ENCODE measurements around the gene LHPP. TPM values are rescaled to one million over a fixed set of nuclear protein-coding genes. Genes with fewer than 3 reads are reported as not detected.
"Not testable (repeated sequence)": the region's sequence is repeated elsewhere in the genome, so short reads cannot be mapped to it uniquely, and the experiment has no call there.

The LHPP gene
- total RNA-seq, 1 experiment from 2014 or later, result 3.7 TPM

DNA sequence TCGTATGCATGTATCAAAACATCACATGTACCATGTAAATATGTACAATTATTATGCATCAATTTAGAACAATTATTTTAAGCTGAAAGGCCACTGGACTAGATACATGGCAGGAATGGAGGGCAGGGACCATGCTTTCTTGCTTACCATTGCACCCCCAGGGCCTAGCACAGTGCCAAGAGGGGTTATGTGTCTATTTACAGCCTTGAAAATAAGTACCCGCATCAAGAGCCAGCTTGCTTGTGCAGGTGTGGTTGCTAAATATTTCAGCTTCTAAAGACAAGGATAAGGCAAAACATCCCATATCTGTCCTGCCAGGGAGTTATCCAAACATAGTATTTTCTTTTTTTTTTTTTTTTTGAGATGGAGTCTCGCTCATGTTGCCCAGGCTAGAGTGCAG lies 28.2 kb upstream of the LHPP start:
- Mint-ChIP-seq H3K27ac (ENCODE audit: low read depth, unreplicated experiment) (no peak overlapping the region), H3K36me3 (ENCODE audit: insufficient read depth, unreplicated experiment) (no peaks in the 10 kb centered on the region), H3K4me3 (ENCODE audit: unreplicated experiment) (no peak overlapping the region), H3K9me3 (ENCODE audit: unreplicated experiment) (no peaks in the 10 kb centered on the region), H3K4me1 (ENCODE audit: insufficient read depth, unreplicated experiment) (peaks cover 3% of the 10 kb centered on the region), H3K27me3 (ENCODE audit: insufficient read depth, unreplicated experiment) (peaks cover 3% of the 10 kb centered on the region)
- DNase-seq (ENCODE audit: unreplicated experiment), result no peak
- intact Hi-C loops (cut with micrococcal nuclease), result no loop called here
- ChIA-PET POLR2A (no interaction called here), CTCF (interaction anchor here (0.6 to 1.5 kb wide), 3 partner anchors 16 to 410 kb away, joined by 3 to 5 read pairs (median 3); no protein-coding TSS in a partner anchor)
- BruUV-seq (replicated peaks), result no TSS peak
- TF ChIP-seq, protein P1, sequence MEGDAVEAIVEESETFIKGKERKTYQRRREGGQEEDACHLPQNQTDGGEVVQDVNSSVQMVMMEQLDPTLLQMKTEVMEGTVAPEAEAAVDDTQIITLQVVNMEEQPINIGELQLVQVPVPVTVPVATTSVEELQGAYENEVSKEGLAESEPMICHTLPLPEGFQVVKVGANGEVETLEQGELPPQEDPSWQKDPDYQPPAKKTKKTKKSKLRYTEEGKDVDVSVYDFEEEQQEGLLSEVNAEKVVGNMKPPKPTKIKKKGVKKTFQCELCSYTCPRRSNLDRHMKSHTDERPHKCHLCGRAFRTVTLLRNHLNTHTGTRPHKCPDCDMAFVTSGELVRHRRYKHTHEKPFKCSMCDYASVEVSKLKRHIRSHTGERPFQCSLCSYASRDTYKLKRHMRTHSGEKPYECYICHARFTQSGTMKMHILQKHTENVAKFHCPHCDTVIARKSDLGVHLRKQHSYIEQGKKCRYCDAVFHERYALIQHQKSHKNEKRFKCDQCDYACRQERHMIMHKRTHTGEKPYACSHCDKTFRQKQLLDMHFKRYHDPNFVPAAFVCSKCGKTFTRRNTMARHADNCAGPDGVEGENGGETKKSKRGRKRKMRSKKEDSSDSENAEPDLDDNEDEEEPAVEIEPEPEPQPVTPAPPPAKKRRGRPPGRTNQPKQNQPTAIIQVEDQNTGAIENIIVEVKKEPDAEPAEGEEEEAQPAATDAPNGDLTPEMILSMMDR (IDR thresholded peaks at IDR 0.05; ENCODE audit: unreplicated experiment), result no peak

DNA sequence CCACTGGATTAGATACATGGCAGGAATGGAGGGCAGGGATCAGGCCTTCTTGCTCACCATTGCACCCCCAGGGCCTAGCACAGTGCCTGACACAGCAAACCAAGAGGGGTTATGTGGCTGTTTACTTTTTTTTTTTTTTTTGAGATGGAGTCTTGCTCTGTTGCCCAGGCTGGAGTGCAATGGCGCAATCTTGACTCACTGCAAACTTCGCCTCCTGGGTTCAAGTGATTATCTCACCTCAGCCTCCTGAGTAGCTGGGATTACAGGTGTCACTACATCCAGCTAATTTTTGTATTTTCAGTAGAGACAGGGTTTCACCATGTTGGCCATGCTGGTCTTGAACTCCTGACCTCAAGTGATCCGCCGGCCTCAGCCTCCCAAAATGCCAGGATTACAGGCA lies 25.9 kb upstream of the LHPP start:
- H3K27me3 Mint-ChIP-seq (ENCODE audit: insufficient read depth, unreplicated experiment); BruUV-seq (replicated peaks); H3K27ac Mint-ChIP-seq (ENCODE audit: low read depth, unreplicated experiment); H3K36me3 Mint-ChIP-seq (ENCODE audit: insufficient read depth, unreplicated experiment); H3K9me3 Mint-ChIP-seq (ENCODE audit: unreplicated experiment); H3K4me3 Mint-ChIP-seq (ENCODE audit: unreplicated experiment); intact Hi-C loops (cut with micrococcal nuclease); H3K4me1 Mint-ChIP-seq (ENCODE audit: insufficient read depth, unreplicated experiment); DNase-seq (ENCODE audit: unreplicated experiment): not testable (repeated sequence)
- ChIA-PET CTCF (interaction anchor here (0.6 to 1.0 kb wide), 2 partner anchors 16 to 37 kb away, joined by 3 read pairs; no protein-coding TSS in a partner anchor), POLR2A (interaction anchor here (0.8 to 1.0 kb wide), 2 partner anchors 17 to 26 kb away, joined by 3 read pairs; partner anchors contain the start of genes LHPP and OAT)

DNA sequence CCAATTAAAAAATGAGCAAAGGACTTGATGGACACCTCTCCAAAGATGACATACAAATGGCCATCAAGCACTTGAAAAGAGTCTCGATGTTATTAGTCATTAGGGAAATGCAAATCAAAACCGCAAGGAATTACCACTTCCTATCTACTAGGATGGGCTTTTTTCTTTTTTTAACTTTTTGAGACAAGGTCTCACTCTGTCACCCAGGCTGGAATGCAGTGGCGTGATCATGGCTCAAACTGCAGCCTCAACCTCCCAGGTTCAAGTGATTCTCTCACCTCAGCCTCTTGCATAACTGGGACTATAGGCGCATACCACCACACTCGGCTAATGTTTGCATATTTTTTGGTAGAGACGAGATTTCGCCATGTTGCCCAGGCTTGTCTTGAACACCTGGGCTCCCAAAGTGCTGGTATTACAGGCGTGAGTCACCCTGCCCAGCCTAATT lies 25.4 kb upstream of the LHPP start:
- Mint-ChIP-seq H3K27me3 (ENCODE audit: insufficient read depth, unreplicated experiment) (no peaks in the 10 kb centered on the region), H3K9me3 (ENCODE audit: unreplicated experiment) (no peaks in the 10 kb centered on the region), H3K36me3 (ENCODE audit: insufficient read depth, unreplicated experiment) (no peaks in the 10 kb centered on the region), H3K27ac (ENCODE audit: low read depth, unreplicated experiment) (peak overlapping the region; percentile 19), H3K4me1 (ENCODE audit: insufficient read depth, unreplicated experiment) (peaks cover 9% of the 10 kb centered on the region), H3K4me3 (ENCODE audit: unreplicated experiment) (no peak overlapping the region)
- ChIA-PET CTCF (interaction anchor here (0.6 to 1.0 kb wide), 2 partner anchors 17 to 36 kb away, joined by 3 read pairs; no protein-coding TSS in a partner anchor), POLR2A (no interaction called here)
- TF ChIP-seq, protein P1 (IDR thresholded peaks at IDR 0.05; ENCODE audit: unreplicated experiment), result no peak
- intact Hi-C loops (cut with micrococcal nuclease), result no loop called here
- no TSS peak for BruUV-seq (replicated peaks)
- peak; percentile 87 for DNase-seq (ENCODE audit: unreplicated experiment)

DNA sequence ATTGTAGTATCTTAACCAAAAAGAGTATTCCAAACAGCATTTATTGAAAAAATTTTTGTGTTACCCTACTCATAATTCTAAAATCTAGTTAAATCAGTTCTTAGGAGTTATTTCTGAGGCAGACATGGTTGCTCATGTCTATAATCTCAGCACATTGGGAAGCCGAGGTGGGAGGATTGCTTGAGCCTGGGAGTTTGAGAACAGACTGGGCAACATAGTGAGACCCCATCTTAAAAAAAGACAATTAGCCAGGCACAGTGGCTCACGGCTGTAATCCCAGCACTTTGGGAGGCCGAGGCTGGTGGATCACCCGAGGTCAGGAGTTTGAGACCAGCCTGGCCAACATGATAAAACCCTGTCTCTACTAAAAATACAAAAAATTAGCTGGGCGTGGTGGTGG lies 19.9 kb upstream of the LHPP start:
- BruUV-seq (replicated peaks); DNase-seq (ENCODE audit: unreplicated experiment); H3K4me3 Mint-ChIP-seq (ENCODE audit: unreplicated experiment); H3K9me3 Mint-ChIP-seq (ENCODE audit: unreplicated experiment); H3K27me3 Mint-ChIP-seq (ENCODE audit: insufficient read depth, unreplicated experiment); intact Hi-C loops (cut with micrococcal nuclease); CTCF ChIA-PET; H3K27ac Mint-ChIP-seq (ENCODE audit: low read depth, unreplicated experiment); H3K36me3 Mint-ChIP-seq (ENCODE audit: insufficient read depth, unreplicated experiment); H3K4me1 Mint-ChIP-seq (ENCODE audit: insufficient read depth, unreplicated experiment): not testable (repeated sequence)
- POLR2A ChIA-PET, result interaction anchor here (0.9 kb wide), 1 partner anchor 9 kb away, joined by 3 read pairs; no protein-coding TSS in a partner anchor

DNA sequence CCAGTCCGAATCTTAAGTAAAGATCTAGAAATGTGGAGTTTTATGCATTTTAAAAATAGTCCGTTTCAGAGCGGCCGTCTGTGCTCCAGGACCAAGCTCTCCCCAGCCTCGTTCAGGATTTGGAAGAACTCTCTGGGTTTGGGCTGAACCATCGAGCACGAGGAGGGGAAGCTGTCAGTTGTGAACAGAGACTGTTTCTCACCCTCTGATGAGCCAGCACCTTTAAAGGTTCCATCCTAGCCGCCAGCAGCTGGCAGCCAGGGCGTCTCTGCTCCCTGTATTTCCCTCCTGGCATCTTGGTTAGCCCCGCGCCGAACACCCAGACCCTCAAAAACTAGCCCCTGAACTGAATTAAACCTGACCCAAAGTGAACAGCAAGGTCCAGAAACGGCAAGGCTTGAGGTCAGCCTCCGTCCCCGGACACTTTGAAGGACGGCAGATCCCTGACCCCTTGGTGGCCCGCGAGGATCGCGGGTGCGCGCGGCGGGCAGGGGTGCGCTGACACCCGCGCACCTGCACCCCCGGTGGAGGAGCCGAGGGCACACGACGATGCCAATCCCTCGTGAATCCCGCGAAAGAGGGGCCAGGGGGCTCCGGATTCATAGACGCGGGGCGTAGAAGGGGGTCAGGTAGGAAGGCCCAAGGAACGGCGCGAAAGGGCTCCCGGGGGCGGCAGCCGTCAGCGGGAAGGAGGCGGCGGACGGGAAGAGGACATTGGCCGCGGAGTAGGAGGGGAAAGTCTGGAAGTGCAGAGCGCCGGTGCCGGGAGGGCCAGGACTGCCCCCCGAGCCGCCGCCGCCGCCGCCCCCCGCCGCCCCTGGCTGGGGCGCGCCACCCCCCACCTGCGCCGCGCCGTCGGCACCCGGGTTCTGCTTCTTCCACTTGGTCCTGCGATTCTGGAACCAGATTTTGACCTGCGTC lies 14.5 kb upstream of the LHPP start:
- ChIA-PET POLR2A (no interaction called here), CTCF (no interaction called here)
- BruUV-seq (replicated peaks), result no TSS peak
- Mint-ChIP-seq H3K36me3 (ENCODE audit: insufficient read depth, unreplicated experiment) (no peaks in the 10 kb centered on the region), H3K27ac (ENCODE audit: low read depth, unreplicated experiment) (no peak overlapping the region), H3K4me1 (ENCODE audit: insufficient read depth, unreplicated experiment) (peaks cover 6% of the 10 kb centered on the region), H3K4me3 (ENCODE audit: unreplicated experiment) (no peak overlapping the region), H3K9me3 (ENCODE audit: unreplicated experiment) (no peaks in the 10 kb centered on the region), H3K27me3 (ENCODE audit: insufficient read depth, unreplicated experiment) (peaks cover 23% of the 10 kb centered on the region)
- TF ChIP-seq, protein P1 (IDR thresholded peaks at IDR 0.05; ENCODE audit: unreplicated experiment), result no peak
- intact Hi-C loops (cut with micrococcal nuclease), result no loop called here
- no peak for DNase-seq (ENCODE audit: unreplicated experiment)
